ENCODE measurements around the gene MAPK7.

DNA sequence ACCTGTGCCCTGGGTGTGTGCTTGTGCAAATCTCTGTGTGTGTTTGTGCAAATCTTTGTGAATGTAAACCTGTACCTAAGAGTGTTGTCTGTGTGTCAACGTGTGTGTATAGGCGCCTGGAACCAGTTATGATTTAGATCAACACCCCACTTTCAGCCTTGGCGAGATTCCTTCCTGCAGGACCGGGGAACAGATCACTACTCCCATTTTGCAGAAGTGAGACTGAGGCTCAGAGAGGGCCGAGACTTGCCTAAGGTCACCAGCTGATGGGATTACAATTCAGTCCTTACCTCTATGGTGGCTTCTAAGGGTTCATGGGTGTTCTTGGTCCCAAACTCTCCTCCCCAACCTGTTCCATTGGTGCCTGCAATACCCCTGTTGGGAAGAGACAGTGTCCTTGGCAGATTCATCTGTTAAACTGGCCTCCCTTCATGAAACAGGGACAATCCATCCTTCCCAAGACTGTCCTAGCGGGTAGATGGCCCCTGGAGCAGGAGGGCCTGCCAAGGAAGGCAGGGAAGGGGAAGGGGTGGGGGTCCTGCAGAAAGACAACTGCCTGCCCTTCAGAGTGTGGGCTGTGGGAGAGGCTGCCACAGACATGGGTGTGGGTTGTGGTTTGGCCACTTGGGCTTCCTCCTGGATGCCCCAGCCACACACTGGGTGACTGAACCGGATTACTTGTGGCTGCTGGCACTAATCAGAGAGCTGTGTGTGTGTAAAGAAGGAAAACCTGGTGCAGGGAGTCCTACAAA lies 6.9 kb upstream of the MAPK7 start:
- TF ChIP-seq, protein P1, sequence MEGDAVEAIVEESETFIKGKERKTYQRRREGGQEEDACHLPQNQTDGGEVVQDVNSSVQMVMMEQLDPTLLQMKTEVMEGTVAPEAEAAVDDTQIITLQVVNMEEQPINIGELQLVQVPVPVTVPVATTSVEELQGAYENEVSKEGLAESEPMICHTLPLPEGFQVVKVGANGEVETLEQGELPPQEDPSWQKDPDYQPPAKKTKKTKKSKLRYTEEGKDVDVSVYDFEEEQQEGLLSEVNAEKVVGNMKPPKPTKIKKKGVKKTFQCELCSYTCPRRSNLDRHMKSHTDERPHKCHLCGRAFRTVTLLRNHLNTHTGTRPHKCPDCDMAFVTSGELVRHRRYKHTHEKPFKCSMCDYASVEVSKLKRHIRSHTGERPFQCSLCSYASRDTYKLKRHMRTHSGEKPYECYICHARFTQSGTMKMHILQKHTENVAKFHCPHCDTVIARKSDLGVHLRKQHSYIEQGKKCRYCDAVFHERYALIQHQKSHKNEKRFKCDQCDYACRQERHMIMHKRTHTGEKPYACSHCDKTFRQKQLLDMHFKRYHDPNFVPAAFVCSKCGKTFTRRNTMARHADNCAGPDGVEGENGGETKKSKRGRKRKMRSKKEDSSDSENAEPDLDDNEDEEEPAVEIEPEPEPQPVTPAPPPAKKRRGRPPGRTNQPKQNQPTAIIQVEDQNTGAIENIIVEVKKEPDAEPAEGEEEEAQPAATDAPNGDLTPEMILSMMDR (IDR thresholded peaks at IDR 0.05; ENCODE audit: insufficient read depth, low read depth, low read length) = no peak
- TF ChIP-seq EZH2 (IDR thresholded peaks at IDR 0.05; ENCODE audit: insufficient read depth, low read length) = no peak
